NCI-H345 treated with DMSO at 0.1 percent for 48 hours (cell line): ENCODE measurements around the gene LIPT1.
"Not testable (repeated sequence)": the region's sequence is repeated elsewhere in the genome, so short reads cannot be mapped to it uniquely, and the experiment has no call there.

Experiments
- DNase-seq: peaks from one replicate; lab custom pipeline; 2025; ENCODE audit not compliant: unreplicated experiment; lab: John Stamatoyannopoulos, UW

Gene LIPT1

GRCh38 chr2:99154643-99155536 is at the start of gene LIPT1, which contains the start of gene TSGA10:
Gene LIPT1, plus strand, starts transcription at chr2:99154967. Its CDS starts 6,991 bp downstream, at chr2:99161958.
Gene TSGA10, minus strand, starts transcription at chr2:99154942. Its CDS starts 45,503 bp downstream, at chr2:99109439.
- DNase-seq: peak; percentile 77

- DNase-seq: no peak
These were observed 47.9 kb upstream of the LIPT1 start for GRCh38 chr2:99106913-99107312.

- DNase-seq: no peak
These were observed 43.5 kb upstream of the LIPT1 start for GRCh38 chr2:99111236-99111635.

GRCh38 chr2:99111945-99112344 is 42.8 kb upstream of the LIPT1 start:
- no peak for DNase-seq

- no peak for DNase-seq
These were observed 42.1 kb upstream of the LIPT1 start for GRCh38 chr2:99112617-99113016.

GRCh38 chr2:99127981-99128380 is 26.8 kb upstream of the LIPT1 start:
- DNase-seq: no peak

- DNase-seq: not testable (repeated sequence)
These were observed 19.7 kb upstream of the LIPT1 start for GRCh38 chr2:99135044-99135556.

GRCh38 chr2:99139003-99139402 is 15.8 kb upstream of the LIPT1 start:
- no peak for DNase-seq

- DNase-seq: peak; percentile 38
These were observed 14.5 kb upstream of the LIPT1 start for GRCh38 chr2:99140056-99140859.

GRCh38 chr2:99140860-99141109 is 14.0 kb upstream of the LIPT1 start:
- DNase-seq: no peak

- peak; percentile 98 for DNase-seq
These were observed 13.4 kb upstream of the LIPT1 start, which contains the start of gene C2orf15 for GRCh38 chr2:99141110-99142108. Gene C2orf15, plus strand, starts transcription at chr2:99141707. Its CDS starts 8,852 bp downstream, at chr2:99150559.

GRCh38 chr2:99150706-99151105 is 4.1 kb upstream of the LIPT1 start:
- DNase-seq: no peak

- DNase-seq: no peak
These were observed 2.4 kb upstream of the LIPT1 start for GRCh38 chr2:99152199-99152895.

- DNase-seq: no peak
These were observed 704 bp upstream of the LIPT1 start for GRCh38 chr2:99153921-99154604.

- no peak for DNase-seq
These were observed 2.1 kb downstream of the LIPT1 start for GRCh38 chr2:99156891-99157290.

- no peak for DNase-seq
These were observed 3.8 kb downstream of the LIPT1 start for GRCh38 chr2:99158599-99158998.

GRCh38 chr2:99159594-99159993 is 4.8 kb downstream of the LIPT1 start:
- DNase-seq: no peak

- DNase-seq: no peak
These were observed 11.5 kb downstream of the LIPT1 start for GRCh38 chr2:99166218-99166617.

- no peak for DNase-seq
These were observed 14.8 kb downstream of the LIPT1 start for GRCh38 chr2:99169534-99169933.
